HG02840 (cell line): ENCODE data around the gene MOCS1.

Experiments used
- ATAC-seq: cut with Tn5 transposase; IDR thresholded peaks from one replicate; pipeline ENCODE4 v1.9.1; 2021; ENCODE audit warnings: mild to moderate bottlenecking, moderate library complexity, moderate number of reproducible peaks; ENCODE audit not compliant: unreplicated experiment, low FRiP score

The MOCS1 gene

DNA sequence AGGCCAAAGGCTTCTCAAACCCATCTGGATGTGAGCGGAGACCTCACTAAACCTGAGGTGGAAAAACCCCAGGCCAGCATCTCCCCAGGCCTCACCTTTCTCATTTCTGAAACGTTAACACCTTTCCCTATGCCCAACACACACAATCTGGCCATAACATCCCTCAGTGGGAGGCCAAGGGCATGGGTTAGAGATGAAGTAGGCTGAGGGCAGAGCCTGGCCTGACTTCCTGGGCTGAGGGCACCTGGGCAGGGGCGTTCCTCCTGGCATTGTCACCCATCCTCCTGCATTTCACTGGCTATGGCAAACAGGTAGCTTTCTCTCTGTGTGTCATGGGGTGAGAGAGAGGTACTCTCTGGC lies 8.4 kb downstream of the MOCS1 start:
- ATAC-seq, result no peak

DNA sequence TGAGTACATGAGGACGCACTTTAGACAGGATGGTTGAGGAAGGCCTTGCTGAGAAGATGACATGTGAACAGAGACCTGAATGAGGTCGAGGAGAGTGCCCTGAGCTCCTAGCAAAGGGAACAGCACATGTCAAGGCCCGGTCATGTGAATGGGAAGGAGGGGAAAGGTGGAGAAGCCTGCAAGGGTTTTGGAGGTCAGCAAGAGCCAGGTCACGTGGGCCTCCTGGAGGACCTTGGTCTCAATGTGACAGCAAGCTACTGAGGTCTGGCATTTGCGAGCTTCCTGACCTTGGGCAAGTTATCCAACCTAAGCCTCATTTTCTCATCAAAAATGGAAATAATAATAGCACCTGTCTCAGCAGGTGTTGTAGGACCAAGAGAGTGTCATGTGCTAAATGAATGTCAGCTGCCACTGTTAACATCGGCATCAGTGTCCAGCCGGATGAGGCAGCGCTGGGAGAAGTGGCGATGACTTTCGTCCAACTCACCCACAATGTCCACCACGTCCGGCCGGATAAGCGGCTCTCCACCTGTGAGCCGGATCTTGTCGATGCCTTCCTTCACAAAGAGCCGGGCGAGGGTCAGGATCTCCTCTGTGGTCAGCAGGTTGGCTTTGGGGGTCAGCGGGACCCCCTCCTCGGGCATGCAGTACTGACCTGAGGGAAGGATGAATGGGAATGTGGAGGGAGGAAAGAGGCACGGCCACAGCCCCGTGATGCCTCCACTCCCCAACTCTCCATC lies 8.9 kb downstream of the MOCS1 start:
- no peak for ATAC-seq

DNA sequence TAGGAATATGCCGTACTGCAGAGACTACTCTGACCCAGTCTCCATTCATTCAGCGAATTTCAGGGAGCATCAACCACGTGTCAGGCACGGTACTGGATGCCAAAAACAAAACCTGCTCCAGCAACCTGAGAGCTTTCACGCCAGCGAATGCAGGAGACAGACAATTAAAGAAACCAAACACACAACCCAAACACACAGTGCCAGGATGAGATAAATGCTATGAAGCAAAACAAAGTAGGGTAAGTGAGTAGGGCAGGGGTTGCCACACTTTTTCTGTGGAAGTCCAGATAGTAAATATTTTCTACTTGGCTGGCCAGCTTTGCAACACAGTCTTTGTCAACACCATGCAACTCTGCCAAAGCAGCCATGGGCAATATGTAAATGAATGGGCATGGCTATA lies 10.0 kb downstream of the MOCS1 start:
- ATAC-seq, result no peak

DNA sequence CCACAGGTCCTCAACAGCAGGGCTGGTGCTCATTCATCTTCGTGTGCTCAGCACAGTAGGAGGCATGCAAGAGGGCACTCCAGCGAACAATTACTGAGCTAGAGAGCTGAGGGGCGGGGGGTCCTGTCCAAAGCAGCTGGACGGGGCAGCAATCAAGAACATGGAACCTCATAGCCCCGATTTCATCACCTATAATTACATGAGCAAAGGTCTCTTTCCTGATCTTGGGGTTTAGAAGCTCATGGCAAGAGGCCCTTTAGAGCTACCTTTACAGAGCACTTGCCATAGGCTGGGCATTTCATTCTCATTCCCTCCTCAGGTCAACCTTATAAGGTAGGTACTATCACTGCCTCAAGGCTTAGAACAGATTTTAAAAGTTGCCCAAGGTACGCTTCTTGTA lies 10.4 kb downstream of the MOCS1 start:
- ATAC-seq, result no peak

DNA sequence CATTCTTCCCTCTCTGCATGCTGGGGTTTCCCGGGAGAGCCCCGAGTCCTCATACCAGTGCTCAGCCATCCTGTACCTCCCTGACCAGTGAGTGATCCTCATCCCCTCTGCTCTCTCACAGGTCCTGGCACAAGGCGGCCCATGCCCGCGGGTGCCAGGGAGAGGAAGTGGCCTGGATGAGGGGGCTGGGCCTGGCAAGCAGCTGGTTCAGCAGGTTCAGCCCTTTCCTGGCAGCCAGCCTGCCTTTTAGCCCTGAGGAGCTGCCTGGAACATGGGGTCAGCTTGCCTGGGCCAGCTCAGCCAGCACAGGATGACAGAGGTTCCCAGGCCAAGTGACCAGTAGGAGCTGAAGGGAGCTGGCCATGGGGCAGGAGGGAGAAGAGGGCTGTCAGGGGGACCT lies 10.9 kb downstream of the MOCS1 start:
- no peak for ATAC-seq

DNA sequence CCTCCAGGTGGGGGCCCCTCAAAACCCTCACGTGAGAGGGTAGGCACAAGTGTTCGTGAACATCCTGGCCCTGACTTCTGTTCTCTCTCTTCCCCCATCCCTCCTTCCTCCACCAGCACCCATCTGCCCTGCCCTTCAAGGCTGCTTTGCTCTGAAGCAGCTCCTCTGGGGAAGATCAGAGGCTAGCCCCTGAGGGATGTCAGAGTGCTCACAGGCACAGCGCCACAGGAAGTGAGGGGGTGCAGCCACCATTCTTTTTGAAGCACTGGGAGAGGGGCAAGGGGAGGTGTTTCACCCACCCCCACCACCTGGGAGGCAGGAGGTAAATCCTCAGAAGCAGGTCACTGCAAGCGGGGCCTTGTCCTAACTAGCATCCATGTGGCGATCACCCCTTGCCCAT lies 11.4 kb downstream of the MOCS1 start:
- no peak for ATAC-seq

DNA sequence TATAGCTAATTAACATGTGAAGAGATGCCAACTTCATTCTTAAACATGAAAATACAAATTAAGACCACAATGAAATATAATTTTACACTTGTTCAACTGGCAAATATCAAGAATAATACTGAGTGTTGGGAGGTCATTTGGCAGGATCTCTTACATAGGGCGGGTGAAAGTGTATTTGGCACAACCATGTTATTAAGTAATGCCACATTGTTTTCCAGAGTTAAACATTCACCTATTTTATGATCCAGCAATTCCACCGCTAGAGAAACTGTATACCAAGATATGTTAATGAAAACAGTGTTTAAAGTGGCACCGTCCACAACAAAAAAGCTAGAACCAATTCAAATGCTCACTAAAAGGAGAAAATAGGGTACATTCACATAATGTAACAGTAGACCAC lies 14.1 kb downstream of the MOCS1 start:
- no peak for ATAC-seq

DNA sequence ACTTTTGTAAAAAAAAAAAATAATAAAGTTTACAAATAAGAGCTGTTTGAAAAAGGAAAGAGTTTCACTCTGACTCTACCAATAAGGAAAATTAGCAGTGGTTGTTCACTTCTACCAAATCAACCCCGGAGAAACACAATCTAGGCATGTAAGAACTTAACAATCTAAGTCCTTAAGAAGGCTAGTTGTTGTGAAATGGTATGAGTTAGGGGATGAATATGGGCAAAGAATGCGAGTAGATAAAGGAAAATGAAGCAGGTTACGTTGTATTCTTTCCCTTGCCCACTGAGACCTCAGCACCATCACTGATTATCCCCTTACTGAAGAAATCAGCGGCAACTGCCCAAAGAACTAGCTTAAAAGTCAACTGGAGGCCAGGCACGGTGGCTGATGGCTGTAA lies 15.4 kb downstream of the MOCS1 start:
- ATAC-seq, result no peak

DNA sequence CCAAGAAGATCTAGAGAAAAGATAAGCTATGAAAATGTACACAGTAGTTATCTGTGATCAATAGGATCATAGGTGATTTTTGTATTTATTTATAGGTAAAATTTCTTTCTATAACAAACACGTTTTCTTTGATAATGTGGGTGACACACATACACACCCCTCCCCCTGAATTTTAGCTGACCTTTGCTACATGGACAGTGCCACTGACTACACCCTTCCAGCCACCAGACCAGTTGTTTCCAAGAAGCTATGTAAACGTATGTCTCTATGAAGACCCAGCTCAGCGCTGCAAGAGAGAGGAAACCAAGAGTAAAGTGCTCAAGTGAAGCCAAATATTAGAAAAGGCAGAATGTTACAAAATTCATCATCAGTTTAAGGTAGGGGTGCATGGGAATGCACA lies 16.3 kb downstream of the MOCS1 start:
- ATAC-seq, result no peak

DNA sequence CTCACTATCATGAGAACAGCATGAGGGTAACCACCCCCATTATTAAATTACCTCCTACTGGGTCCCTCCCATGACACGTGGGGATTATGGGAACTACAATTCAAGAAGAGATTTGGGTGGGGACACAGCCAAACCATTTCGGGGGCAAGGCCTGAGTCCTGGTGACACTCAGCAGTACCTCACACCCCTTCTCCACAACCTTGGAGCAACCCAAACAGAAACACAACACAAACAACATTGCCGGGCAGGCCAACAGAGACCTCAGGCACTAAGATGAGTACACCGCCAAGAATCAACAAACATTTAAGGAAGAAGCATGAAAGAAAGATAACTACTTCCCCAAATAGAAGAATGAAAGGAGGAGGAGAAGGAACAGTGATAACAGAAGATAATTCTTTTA lies 16.9 kb downstream of the MOCS1 start:
- ATAC-seq, result no peak

DNA sequence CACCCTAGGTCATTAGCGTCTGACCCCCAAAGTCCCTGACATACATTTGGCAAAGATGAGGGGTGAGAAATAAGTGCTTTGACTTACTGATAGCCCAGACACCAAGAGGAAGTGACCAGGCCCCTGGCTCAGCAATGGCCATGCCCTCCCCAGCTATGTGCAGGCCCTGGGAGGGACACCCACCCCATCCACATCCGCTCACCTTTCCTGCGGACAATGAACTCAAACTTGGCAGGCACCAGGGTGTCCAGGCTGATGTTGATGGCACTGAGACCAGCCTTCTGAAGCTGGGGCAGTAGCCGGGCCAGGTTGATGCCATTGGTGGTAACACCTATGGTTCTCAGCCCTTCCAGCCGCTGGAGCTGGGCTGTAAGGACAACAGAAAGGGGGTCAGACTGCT lies 18.4 kb downstream of the MOCS1 start:
- ATAC-seq, result no peak

DNA sequence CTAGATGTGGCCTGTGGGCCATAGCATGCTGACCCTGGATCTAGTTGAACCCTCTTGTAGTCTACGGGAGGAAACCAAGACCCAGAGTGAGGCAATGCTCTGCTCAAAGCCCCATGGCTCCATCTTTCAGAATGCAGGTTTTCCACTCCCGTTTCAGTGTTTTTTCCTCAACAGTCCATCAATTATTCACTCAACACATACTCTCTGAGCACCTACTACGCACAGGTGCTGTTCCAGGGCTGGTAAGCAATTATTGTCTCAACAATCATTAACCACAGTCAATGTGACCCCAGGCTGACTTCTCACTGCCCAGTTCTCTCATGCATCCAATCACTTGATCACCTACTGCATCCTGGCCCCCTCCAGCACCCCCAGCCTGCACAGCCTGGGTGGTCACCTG lies 20.0 kb downstream of the MOCS1 start:
- no peak for ATAC-seq

DNA sequence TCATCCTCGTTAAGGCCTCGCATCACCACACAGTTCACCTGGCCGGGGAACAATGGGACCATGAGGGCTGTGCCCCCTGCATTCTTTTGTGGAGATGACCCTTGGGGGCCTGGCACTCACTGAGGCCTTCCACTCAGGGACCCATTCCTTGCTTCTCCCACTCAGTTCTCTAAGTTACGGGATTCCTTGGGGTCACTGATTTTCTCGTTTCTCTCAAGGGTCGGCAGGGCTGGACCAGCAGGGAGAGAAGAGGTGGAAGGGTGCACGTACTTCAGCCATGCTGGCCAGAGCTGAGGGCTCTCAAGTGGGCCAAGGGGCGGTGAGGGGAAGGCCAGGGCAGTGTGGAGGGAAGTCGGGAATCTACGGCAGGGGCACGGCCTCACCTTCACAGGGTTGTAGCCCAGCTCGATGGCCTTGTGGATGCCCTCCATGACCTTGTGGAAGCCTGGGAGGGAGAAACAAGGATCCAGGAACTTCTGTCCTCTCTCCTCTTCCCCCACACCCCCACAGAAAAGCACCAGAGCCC lies 20.8 kb downstream of the MOCS1 start:
- no peak for ATAC-seq

DNA sequence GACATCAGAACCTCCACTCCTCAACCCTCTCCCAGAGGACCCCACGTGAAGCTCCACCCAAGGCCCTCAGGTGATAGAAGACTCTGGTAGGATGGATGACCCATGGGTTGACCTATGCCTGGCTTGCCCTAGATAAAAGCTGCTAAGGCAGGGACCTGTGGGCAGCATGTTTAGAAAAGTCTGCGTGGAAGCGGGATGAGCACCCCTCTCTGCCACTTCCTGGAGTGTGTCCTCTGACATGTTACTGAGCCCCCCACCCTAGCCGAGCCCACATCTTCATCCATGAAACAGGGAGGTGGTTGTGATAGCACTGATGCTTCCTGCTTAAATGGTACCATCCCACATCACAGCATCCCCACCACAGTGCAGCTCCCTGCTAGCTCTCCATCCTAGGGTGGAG lies 21.8 kb downstream of the MOCS1 start:
- ATAC-seq, result no peak

DNA sequence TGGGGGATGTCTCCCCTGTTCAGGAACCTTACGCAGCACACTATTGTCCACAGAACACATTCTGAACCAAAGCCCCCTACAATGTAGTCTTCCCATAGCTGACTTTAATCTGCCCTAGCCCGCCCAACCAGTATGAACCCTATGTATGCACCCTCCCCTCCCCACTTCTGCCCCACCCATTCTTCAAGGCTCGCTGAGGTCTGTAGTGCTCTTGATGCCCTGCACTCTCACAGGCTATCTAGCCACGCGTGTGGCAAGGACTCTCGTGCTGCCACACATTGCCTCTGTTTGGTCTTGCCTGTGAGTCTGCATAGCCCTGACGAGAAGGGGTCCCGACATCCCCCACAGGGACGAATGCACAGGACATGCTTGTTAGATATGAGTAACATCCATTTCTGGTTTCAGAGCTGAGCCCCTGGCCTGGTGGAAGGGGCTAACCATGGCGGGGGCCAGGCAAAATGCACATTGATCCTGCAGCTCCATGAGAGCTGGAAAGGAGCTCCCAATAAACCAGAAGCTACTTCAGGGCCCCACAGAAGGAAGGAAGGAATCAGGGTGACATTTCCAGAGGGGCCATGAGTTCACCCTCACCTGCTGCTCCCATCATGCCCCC lies 22.6 kb downstream of the MOCS1 start:
- no peak for ATAC-seq

DNA sequence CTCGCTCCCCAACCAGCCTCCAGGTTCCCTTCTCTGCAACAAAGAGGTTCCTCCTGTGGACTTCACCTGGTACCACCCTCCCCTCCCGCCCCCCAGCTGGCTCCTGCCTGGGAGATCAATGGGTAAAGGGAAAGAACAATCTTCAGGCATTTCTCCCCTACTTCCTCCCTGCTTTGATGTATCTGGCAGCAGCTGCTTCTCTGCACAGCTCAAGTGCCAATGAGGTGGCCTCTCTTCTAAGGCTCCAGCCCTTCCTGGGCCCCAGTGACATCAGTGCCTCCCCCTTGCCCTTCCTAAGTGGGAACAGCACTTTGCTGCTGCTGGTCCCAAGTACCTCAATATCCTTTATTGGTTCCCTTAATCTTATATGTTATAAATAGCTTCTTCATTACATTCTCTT lies 23.5 kb downstream of the MOCS1 start:
- no peak for ATAC-seq

DNA sequence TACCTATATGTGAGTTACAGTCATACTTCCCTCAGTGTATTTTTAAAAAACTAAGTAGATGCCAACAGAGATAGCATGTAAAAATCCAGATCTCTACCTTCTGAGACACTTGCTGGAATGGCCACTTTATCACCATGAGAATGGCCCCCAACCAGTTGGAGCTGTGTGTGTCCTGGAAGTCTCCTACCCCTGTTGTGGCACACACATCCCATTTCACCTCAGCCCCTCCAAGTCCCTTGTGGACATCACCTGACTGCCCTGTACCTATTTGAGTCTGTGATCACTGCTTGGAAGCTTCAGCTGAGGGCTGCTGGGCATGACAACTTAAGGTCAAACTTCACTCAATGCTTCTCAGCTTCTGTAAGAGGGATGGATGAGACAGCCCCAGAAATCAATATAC lies 24.1 kb downstream of the MOCS1 start:
- no peak for ATAC-seq

DNA sequence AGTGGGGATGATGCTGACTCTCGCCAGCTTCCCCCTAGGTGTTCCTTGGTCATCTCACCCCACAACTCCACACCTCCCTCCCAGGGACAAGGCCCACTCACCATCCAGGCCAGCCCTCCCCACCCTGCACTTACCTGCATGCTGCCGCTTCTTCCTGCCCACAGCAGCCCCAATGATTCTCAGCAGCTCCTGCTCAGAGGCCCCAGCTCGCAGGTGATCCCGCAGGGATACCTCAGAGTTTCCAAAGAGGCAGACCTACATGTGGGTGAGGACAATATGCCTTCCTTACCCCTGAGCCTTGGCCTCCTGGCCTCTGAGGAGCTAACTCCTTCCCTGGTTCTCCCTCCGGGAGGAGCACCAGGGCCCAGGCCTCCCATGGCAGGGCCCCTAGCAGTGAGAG lies 24.6 kb downstream of the MOCS1 start:
- ATAC-seq, result no peak

DNA sequence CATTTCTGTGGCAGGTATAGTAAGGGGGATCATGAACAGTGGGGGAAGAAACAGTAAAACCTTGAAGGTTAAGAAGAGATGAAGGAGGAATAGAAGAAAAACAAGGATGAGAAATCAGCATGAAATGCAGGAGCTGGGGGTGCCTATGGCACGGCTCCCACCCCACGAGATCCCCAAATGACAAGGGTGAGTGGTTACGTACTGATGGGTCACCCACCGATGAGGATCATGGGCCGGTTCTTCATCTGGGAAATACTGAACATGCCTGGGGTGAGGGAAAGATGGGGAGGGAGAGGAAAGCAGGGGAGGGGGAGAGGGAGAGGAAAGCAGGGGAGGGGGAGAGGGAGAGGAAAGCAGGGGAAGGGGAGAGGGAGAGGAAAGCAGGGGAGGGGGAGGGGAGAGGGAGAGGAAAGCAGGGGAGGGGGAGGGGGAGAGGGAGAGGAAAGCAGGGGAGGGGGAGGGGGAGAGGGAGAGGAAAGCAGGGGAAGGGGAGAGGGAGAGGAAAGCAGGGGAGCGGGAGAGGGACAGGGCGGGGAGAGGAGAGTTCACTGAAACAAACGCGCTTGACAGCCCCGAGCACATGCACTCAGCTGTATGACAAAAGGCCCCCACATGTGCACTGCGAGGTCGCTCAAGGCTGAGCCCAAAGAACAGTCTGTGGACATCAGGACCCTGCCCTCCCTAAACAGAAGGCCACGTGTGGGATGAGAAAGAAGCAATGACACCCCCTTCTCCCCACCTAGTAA lies 25.3 kb downstream of the MOCS1 start:
- ATAC-seq, result no peak

DNA sequence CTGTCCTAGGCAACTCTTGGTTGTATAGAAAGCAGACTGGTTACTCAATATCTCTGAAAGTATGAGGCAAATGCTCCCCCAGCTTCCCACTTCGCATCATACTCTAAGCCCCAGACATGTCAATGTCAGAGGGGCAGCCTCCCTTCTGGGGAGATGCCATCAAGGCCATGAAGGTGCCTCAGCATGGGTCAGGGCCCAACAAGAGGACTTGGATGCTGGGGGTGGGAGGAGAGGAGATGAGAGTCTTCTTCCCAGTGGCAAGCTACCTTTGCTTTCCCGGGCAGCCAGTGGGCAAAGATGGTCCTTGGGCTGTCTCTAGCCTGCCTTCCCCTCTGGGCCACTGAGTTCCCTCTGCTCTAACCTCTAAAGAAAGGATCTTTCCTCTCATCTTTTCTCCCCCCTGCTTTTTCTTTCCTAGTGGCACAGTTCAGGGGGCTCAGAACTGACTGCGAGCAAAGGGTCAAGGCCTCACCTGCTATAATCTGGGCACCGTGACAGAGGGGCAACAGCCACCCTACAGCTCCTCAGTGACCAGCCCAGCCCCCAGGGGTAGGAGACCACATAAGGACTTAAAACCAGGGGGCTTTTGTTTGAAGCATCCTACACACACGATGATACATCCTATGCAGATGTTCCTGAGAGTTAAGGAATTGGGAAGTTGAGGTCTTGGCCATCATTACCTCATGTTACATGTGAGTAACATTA lies 26.2 kb downstream of the MOCS1 start:
- no peak for ATAC-seq

DNA sequence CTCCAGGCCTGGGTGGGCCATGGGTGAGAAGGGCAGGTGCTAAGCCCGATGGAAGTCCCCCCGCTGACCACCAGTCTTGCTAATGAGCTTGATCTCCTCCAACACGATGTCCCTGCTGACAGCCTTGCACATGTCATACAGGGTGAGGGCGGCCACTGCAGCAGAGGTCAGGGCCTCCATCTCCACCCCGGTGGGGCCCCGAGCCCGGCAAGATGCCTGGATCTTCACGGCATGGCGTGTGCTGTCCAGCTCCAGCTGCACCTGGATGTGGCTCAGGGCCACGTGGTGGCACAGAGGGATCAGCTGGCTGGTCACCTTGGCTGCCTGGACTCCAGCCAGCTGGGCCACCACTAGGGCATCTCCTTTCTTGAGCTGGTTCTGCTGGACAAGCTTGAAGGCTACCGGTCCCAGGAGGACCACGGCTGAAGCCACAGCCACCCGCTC lies 27.9 kb downstream of the MOCS1 start:
- no peak for ATAC-seq
